Ramos (cell line): ENCODE measurements around the gene ACOD1.
"Not testable (repeated sequence)": the region's sequence is repeated elsewhere in the genome, so short reads cannot be mapped to it uniquely, and the experiment has no call there.

Source experiments
- in situ Hi-C: fragments of 300-500 bp; cut with MboI; formaldehyde crosslinking; loops from one replicate; pipeline ENCODE4 v1.14.3; 2022; ENCODE audit warnings: low sequenced_read_pairs; ENCODE audit not compliant: unreplicated experiment

ACOD1 gene

DNA sequence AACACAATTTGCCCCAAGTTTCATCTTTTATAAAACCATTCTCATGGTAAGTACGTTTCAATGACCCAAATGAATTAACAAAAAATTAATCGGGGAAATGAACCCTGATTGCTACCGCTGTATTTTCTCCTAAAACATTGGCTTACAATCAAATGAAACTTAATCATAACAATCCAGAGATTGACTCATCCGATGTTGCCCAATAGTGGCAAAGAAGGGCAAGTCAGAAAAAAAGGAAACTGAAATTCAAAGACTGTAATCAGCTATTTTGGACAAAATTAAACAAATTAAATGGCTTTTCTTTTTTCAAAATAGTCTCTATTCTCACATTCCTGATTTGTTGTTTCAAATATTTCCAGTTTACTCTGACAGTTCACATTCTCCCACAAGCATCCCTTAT lies 3.9 kb upstream of the ACOD1 start:
- in situ Hi-C loops: no loop called here

DNA sequence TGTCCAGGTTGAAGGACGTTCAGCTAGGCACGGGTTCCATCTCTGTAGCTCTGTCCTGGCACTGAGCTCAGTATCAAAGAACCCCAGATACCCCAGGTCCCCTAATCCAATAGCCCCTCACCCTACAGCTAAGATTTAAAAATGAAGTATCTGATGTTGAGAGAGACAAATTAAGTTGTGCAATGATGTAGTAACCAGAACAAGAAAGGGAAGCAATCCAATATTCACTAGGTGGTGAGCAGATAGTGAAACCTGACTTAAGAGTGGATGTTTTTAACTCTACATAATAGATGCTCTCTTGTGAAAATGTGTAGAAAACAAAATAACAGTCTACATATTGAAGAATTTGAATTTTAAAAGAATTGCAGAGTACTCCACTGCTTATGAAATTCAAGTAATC lies 1.8 kb downstream of the ACOD1 start:
- in situ Hi-C loops: no loop called here

DNA sequence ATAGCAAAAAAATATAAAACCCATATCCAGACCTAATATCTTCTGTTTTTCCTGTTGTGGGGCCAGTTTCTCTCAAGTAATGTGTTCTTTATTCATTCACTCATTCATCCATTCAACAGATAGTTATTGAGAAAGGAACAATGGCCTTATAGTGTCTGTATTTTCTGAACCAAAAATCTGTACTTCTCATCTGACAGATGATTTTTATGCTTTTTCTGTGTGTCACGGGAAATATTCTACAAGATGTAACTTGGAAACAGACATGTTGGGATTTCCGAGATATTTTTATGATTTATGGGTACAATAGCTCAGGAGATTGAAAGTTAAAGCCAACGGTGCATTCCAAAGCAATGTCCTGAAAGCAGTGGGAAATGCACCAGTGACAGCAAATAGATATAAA lies 5.7 kb downstream of the ACOD1 start:
- in situ Hi-C loops: no loop called here

DNA sequence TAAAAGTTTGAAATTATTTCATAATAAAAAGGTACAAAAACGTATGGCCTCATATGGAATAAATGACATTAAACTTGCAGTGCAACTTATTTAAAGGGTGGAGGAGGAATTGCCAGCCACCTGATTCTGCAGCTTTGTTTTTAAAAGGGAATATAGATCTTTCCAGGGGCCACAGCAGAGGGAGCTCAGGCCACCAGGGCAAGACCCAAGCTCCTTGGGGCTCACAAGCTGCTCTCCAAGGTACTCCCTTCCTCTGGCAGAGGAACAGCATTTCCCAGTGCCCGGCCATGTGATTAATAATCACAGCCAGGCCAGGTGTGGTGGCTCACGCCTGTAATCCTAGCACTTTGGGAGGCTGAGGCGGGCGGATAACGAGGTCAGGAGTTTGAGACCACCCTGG lies 6.2 kb downstream of the ACOD1 start:
- in situ Hi-C loops: no loop called here

DNA sequence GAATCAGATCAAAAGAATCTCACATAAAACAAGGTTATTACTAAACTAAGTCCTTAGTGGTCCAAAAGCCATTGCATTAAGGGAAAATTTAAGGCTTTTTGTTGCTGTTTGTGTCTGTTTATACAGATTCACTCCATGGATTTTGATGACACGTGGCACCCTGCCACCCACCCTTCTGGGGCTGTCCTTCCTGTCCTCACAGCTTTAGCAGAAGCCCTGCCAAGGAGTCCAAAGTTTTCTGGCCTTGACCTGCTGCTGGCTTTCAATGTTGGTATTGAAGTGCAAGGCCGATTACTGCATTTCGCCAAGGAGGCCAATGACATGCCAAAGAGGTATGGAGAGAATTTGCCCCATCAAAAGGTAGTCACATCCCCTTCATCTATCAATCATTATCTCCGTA lies 6.9 kb downstream of the ACOD1 start:
- in situ Hi-C loops: no loop called here

DNA sequence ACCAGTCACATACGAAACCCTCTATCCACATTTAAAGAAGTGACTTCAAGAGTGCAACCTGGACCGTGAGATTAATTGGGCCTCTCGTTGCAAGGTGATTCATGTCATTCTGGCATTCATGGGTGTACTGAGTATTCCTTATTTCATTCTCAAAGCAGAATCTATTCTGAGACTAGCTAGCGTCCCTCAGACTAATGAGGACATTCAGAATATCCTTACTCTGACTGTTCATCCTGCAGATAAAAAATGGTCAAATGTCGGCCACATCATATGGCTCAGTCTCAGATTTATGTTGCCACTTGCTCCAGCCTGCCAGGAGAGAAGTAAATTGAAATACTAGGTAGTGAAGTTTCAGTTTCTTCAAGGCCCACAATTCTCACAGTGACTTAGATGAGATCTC lies 7.3 kb downstream of the ACOD1 start:
- in situ Hi-C loops: no loop called here

DNA sequence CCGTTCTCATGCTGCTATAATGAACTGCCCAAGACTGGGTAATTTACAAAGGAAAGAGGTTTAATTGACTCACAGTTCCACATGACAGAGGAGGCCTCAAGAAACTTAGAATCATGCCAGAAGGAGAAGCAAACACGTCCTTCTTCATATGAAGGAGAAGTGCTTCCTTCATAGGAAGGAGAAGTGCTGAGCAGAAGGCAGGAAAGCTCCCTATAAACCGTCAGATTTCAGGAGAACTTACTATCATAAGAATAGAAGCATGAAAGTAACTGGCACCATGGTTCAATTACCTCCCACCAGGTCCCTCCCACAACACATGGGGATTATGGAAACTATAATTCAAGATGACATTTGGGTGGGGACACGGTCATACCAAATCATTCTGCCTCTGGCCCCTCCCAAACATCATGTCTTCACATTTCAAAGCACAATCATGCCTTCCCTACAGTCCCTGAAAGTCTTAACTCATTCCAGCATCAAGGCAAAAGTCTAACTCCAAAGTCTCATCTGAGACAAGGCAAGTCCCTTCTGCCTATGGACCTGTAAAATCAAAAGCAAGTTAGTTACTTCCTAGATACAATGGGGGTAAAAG lies 10.6 kb downstream of the ACOD1 start:
- in situ Hi-C loops: no loop called here

DNA sequence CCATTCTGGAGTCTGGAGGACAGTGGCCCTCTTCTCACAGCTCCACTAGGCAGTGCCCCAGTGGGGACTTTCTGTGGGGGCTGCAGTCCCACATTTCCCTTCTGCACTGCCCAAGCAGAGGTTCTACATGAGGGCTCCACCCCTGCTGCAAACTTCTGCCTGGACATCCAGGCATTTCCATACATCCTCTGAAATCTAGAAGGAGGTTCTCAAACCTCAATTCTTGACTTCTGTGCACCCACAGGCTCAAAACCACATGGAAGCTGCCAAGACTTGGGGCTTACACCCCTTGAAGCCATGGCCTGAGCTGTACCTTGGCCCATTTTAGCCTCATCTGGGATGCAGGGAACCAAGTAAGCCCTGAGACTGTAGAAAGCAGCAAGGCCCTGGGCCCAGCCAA lies 11.4 kb downstream of the ACOD1 start:
- in situ Hi-C loops: not testable (repeated sequence)

DNA sequence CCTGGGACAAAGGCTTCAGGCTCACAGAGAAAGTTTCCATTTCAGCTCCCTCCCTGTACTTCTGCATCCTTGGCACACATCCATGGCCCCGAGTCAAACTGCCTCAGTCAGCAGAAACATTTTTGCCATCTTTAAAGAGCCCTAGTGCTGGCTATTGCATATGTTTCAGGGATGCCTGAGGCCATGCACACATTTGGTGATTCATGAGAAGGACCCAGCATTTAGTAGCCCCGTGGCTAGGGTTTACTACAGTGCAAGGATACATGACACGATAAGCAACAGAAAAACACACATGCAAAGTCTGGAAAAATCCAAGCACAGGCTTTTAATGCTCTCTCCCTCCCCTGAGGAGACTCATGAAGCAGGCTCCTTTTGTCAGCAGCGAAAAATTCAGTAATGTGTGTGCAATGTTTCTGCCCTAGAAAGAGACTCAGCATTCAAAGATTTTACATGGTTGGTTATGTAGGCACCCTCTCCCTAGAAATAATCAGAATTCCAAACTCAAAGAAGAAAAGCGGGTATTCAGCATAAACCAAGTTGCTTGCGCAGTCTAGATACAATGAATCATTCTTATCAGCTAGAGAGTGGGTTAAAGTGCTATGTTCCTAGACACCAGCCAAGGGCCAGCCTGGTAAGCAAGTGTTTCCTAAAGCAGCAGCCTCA lies 17.6 kb downstream of the ACOD1 start:
- in situ Hi-C loops: no loop called here

DNA sequence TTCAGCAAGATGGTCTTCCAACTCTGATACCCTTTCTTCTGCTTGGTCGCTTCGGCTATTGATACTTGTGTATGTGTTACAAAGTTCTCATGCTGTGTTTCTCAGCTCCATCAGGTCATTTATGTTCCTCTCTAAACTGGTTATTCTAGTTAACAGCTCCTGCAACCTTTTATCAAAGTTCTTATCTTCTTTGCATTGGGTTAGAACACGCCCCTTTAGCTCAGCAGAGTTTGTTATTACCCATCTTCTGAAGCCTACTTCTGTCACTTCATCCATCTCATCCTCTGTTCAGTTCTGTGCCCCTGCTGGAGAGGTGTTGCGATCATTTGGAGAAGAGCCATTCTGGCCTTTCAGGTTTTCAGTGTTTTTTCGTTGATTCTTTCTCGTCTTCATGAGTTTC lies 18.7 kb downstream of the ACOD1 start:
- in situ Hi-C loops: no loop called here

DNA sequence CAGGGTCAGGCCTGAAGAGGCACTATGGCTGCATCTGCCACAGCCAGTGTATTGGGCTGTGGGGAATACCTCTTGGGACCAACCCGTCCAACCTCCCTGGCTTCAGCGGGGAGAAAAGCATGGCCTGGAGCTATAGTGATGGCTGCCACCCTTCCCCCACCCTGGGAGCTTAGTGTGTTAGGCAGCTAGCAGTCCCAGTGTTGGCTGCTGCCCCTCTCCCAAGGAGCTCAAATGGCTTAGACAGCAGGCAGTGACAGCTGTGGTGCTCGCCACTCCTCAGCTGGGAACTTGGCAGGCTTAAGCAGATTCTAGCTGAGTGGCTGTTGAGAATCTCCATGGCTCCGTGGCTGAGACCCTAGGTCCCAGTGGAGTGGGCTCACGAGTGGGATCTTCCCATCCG lies 19.7 kb downstream of the ACOD1 start:
- in situ Hi-C loops: no loop called here

DNA sequence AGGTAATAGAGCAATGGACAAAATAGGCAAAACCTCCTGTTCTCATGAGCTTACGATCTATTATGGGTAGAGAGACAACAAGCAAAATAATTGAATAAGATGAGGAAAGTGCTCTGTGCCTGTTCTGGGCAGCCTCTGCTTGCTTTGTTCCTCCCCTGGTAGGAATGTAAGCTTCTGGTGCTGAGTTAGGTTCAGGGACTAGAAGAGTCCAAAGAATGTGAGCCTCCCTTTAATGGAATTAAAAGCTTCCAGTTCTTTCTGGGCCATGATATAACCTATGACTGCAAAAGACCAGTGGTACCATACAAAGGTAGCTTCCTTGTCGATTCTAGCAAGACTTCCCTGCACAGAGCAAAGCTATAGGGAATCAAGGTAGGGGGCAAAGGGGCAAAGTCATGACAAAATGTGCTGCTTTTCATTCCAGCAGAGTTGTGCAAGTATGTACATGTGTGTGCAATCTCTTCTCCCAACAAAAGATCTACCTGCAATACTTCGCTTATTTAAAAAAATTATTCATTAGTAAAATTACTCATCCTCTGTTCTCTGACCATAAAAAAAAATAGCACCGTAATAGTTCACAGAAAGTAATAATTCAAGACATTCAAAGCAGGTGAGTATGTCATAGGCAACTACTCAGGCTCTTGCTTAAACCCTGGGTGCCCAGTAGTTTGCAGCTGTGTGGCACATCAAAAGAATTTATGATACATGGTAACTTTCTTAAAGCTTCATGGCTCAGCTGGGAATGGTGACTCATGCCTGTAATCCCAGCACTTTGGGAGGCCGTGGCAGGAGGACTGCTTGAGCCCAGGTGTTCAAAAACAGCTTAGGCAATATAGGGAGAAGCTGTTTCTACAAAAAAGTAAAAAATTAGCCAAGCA lies 21.4 kb downstream of the ACOD1 start:
- in situ Hi-C loops: no loop called here

DNA sequence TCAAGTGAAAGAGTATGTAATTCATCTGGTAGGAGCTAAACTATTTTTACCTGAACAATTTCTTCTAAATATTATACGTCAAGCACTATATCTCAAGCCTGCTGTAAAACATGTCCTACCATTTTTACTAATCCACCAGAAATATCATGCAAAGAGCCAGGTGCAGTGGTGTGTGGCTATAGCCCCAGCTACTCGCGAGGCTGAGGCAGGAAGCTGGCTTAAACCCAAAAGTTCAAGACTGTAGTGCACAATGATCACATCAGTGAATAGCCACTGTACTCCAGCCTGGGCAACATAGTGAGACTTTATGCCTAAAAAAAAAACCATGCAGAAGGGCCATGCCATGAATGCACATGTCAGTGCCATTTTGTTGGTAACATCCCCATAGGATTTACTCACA lies 22.9 kb downstream of the ACOD1 start:
- in situ Hi-C loops: no loop called here

DNA sequence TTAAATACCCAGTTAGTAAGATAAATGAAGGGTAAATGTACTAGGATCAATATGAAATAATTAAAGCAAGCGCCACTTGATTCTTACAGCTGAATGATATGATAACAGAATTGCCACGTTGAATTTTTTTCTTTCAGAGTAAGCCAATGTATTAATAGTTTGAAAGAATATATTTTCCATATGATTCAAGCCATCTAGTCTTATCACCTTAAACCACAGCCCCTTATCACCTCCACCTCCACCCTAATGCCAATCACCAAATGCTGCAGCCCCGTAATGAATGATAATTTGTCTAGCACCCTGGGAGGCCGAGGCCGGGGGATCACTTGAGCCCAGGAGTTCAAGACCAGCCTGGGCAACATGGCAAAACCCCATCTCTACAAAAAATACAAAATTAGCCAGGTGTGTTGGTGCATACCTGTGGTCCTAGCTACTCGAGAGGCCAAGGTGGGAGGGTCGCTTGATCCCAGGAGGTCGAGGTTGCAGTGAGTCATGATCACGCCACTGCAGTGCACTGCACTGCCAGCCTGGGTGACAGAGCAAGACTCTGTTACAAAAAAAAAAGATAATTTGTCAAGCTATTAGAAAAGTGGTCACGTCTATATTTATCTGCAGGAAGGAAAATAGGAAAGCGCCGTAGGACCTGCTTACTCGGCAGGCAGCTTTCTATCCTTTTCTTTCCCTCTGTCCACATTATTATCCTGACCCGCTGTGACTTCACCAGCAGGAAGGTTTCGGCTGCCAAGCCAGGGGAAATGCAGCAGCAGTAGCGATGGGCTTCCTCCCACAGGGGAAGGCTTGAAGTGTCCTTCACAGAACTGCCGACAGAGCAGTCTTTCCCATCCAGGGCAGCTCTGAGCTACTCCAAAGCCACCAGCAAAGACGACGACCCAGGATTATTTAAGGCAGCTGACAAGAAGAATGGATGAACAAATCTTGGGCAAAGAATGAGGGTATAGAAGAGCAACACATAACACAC lies 23.8 kb downstream of the ACOD1 start:
- in situ Hi-C loops: no loop called here

DNA sequence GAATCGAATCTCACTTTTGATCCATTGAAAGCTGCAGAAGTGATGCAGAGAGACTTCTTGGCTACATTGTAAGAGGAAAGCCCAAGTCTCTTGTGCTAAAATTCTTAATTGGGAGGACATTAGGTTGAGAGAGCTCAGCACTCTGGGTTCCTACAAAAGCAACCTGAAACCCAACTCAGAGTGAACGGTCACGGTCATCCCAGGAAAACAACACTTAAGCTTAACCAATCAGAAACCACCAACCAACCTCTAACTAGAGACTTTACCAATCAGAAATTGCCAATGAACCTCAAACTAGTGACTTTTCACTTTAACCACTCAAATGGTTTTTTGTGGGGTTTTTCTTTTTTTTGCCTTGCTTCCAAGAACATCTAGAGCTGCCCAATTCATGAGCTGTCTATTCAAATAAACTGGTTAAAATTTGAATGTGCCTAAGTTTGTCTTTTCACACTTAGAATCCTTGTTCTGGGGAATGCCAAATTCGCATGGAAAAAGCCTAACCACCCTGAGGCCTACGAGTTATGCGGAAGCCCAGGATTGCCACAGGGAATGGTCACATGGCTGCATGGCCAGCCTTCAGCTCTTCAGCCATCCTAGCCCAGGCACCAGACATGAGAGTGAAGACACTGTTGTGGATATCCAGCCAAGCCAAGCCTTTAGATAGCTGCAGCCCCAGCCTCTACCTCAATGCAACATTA lies 25.8 kb downstream of the ACOD1 start:
- in situ Hi-C loops: no loop called here

DNA sequence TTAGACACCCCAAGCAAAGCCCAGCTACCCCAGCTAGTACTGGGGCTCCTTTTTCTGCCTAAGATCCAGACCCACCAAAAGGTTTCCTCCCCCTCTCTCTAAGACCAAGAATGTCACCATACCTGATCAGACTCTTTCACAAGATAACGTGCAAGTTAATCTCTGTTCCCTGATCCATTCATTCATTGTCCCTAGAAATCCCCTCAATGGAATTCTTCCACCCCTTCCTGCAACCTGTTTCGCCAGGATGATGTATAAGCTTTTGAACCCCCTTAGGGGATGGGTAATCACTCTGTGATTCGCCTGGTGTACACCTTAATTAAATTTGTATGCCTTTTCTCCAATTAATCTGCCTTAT lies 26.3 kb downstream of the ACOD1 start:
- in situ Hi-C loops: no loop called here

DNA sequence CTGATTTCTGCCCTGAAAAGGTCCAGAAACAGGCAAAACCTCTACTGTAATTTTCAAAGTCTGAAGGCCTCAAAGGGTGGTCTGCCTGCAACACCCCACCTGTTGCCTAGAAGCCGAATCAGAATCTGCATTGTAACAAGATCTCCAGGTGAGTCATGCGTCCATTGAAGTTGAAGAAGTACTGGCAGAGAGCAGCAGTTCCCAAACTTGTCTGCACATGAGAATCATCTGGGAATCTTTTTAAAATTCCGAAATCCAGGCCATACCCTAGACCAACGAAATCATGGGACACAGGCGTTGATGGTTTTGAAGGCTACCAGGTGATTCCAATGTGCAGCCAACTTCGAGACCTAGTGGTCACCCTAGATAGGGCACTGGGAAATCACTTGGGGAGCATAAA lies 27.6 kb downstream of the ACOD1 start:
- in situ Hi-C loops: no loop called here

DNA sequence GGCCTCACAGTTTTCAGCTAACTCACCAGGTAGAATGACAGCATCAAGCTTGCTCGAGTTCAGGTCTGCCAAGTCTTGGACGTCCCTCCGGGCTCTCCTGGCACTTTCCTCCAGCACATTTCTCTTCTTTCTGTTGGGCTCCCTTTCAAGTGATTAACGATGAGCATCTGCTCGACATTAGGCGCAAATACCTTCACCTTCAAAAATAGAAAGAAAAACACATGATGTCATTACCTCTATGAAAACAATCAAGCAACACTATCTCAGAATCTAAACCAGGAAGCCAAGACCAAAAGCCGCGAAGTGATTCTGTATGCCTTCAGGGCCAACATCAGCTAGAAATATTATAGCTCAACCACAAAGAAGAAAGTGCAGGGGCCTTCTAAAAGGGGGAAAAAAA lies 28.2 kb downstream of the ACOD1 start:
- in situ Hi-C loops: no loop called here

DNA sequence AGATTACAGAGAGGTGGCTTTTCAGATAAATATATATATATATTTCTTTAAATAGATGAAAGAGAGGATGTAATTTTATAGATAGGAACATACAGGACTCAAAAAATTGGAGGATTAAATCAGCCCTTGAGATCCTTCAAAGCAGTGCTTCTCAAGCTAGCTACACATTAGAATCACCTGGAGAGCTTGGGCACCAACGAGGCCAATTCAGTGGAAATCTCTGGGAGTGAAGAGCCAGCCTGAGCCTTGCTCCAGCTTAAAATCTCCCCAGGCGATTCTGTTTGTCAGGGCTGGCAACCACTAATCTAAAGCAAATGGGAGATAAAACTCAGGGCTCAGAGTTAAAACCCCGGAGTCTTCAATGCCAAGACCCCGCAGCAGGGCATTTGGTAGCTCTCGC lies 28.6 kb downstream of the ACOD1 start:
- in situ Hi-C loops: no loop called here
